Keratinocyte (primary cell): ENCODE measurements around the gene LCN10. TPM values are rescaled to one million over a fixed set of nuclear protein-coding genes. Genes with fewer than 3 reads are reported as not detected.

Source experiments
- DNase-seq: peaks from one replicate; pipeline ENCODE4 v3.0.0-alpha.2; 2011; ENCODE audit warnings: low read depth, missing footprints, low spot score
- FAIRE-seq: peaks from 2 replicates; lab custom pipeline; 2011; peaks lifted over from hg19 to GRCh38; lab: Jason Lieb, UNC
- H2AFZ ChIP-seq: 2 replicates; pipeline ENCODE4 v1.6.0; 2012; ENCODE audit warnings: low read length, control low read depth, inconsistent platforms; ENCODE audit not compliant: control insufficient read depth
- H3K27ac ChIP-seq: 2 replicates; pipeline ENCODE4 v1.5.1; 2011; ENCODE audit warnings: low read length; ENCODE audit not compliant: control insufficient read depth, insufficient read depth
- H3K27me3 ChIP-seq: 3 replicates; pipeline ENCODE4 v1.6.0; 2011; ENCODE audit warnings: low read length; ENCODE audit not compliant: control insufficient read depth, insufficient read depth; ENCODE audit errors: extremely low read depth
- H3K36me3 ChIP-seq, 2 experiments: 2 replicates in 1 of 2; 3 replicates in 1 of 2; pipeline ENCODE4 v1.5.1; 2011; ENCODE audit warnings: low read length in 2 of 2, mild to moderate bottlenecking in 1 of 2; ENCODE audit not compliant: control insufficient read depth in 2 of 2, insufficient read depth in 2 of 2; ENCODE audit errors: extremely low read depth in 1 of 2
- H3K4me1 ChIP-seq: 3 replicates; pipeline ENCODE4 v1.5.1; 2011; ENCODE audit warnings: low read length; ENCODE audit not compliant: control insufficient read depth, insufficient read depth; ENCODE audit errors: extremely low read depth
- H3K4me2 ChIP-seq: 3 replicates; pipeline ENCODE4 v1.6.0; 2011; ENCODE audit warnings: low read depth, low read length; ENCODE audit not compliant: control insufficient read depth, insufficient read depth; ENCODE audit errors: extremely low read depth
- H3K4me3 ChIP-seq, 3 experiments: fragments of 200-600 bp in 1 of 3; sonication (generic) in 1 of 3; 2 replicates in 2 of 3; 3 replicates in 1 of 3; pipeline ENCODE4 v1.5.1; 2011 to 2016; ENCODE audit warnings: low read length in 3 of 3, mild to moderate bottlenecking in 3 of 3, control low read depth in 2 of 3, inconsistent platforms in 1 of 3, low read depth in 1 of 3, mixed read lengths in 1 of 3, mixed run types in 1 of 3, moderate library complexity in 1 of 3; ENCODE audit not compliant: control insufficient read depth in 2 of 3, insufficient read depth in 2 of 3; ENCODE audit errors: extremely low read depth in 1 of 3
- H3K79me2 ChIP-seq: 2 replicates; pipeline ENCODE4 v1.6.0; 2012; ENCODE audit warnings: low read length; ENCODE audit not compliant: control insufficient read depth, insufficient read depth
- H3K9ac ChIP-seq: 3 replicates; pipeline ENCODE4 v1.6.0; 2011; ENCODE audit warnings: low read length; ENCODE audit not compliant: control insufficient read depth, insufficient read depth; ENCODE audit errors: extremely low read depth
- H3K9me1 ChIP-seq: 3 replicates; pipeline ENCODE4 v1.6.0; 2011; ENCODE audit warnings: low read length; ENCODE audit not compliant: control insufficient read depth, insufficient read depth; ENCODE audit errors: extremely low read depth
- H3K9me3 ChIP-seq: 2 replicates; pipeline ENCODE4 v1.5.1; 2012; ENCODE audit warnings: low read depth, low read length; ENCODE audit not compliant: control insufficient read depth
- H4K20me1 ChIP-seq: 3 replicates; pipeline ENCODE4 v1.6.0; 2011; ENCODE audit warnings: low read length; ENCODE audit not compliant: control insufficient read depth, insufficient read depth; ENCODE audit errors: extremely low read depth
- CTCF ChIP-seq, 3 experiments: IDR thresholded peaks in 1 of 3; conservative IDR thresholded peaks in 1 of 3; optimal IDR thresholded peaks in 1 of 3; 2 replicates in 2 of 3; 3 replicates in 1 of 3; pipeline versions ENCODE3 to v1.5.1; 2011; ENCODE audit warnings: low read length in 3 of 3, mild to moderate bottlenecking in 3 of 3, moderate library complexity in 2 of 3, control low read depth in 1 of 3, inconsistent platforms in 1 of 3; ENCODE audit not compliant: insufficient read depth in 2 of 3; ENCODE audit errors: extremely low read depth in 1 of 3
- EZH2 ChIP-seq: IDR thresholded peaks from one replicate; pipeline ENCODE4 v1.6.1; 2012; ENCODE audit warnings: inconsistent platforms, mild to moderate bottlenecking, low read length, moderate library complexity
- dilution Hi-C: fragments of 300-500 bp; cut with MboI; formaldehyde crosslinking; loops from one replicate; pipeline ENCODE4 v1.7.0; 2020; ENCODE audit warnings: low sequenced_read_pairs; ENCODE audit not compliant: extremely low pct_ligation_motif_present
- polyA plus RNA-seq, 5 experiments: library from polyadenylated mRNA; depleted of rRNA in 3 of 5; stranded (reverse) in 3 of 5; stranded (forward) in 1 of 5; unstranded in 1 of 5; fragments of >200 nt; gene quantifications; 1 replicate in 1 of 5; 2 replicates in 3 of 5; 3 replicates in 1 of 5; pipeline versions ENCODE4 v1.2.1 to v1.2.3, GENCODE V29; 2011 to 2012; ENCODE audit warnings: missing spikeins in 2 of 5, low read depth in 1 of 5, low replicate concordance in 1 of 5

LCN10 gene
- polyA plus RNA-seq, 1 donor (not counting 4 experiments of a cell fraction or from before 2014, with no cell fraction given): not detected

GRCh38 chr9:136753371-136754058 is 10.8 kb upstream of the LCN10 start:
- peaks cover 7% of the 10 kb centered on the region for H3K9me3 ChIP-seq
- TF ChIP-seq EZH2: no peak
- TF ChIP-seq CTCF (optimal IDR thresholded peaks at IDR 0.05 in 1 of 3, IDR thresholded peaks at IDR 0.05 in 1 of 3, conservative IDR thresholded peaks at IDR 0.05 in 1 of 3; ENCODE audit: extremely low read depth in 1 of 3, insufficient read depth in 2 of 3, low read length in 3 of 3): no peak
- FAIRE-seq: no peak

GRCh38 chr9:136751814-136752213 is 9.1 kb upstream of the LCN10 start:
- dilution Hi-C loops: no loop called here
- H3K9me1 ChIP-seq: no peaks in the 10 kb centered on the region
- H3K36me3 ChIP-seq: no peaks in the 10 kb centered on the region
- no peak overlapping the region for H3K9ac ChIP-seq
- TF ChIP-seq CTCF (optimal IDR thresholded peaks at IDR 0.05 in 1 of 3, IDR thresholded peaks at IDR 0.05 in 1 of 3, conservative IDR thresholded peaks at IDR 0.05 in 1 of 3; ENCODE audit: extremely low read depth in 1 of 3, insufficient read depth in 2 of 3, low read length in 3 of 3) (no peak), EZH2 (no peak)
- no peaks in the 10 kb centered on the region for H3K4me1 ChIP-seq
- no peaks in the 10 kb centered on the region for H4K20me1 ChIP-seq
- H2AFZ ChIP-seq: no peak overlapping the region
- no peak overlapping the region for H3K4me3 ChIP-seq
- no peak overlapping the region for H3K27ac ChIP-seq
- no peak for DNase-seq
- H3K79me2 ChIP-seq: no peaks in the 10 kb centered on the region
- H3K4me2 ChIP-seq: no peak overlapping the region
- no peak for FAIRE-seq
- H3K27me3 ChIP-seq: peaks cover 5% of the 10 kb centered on the region
- peaks cover 7% of the 10 kb centered on the region for H3K9me3 ChIP-seq

More at GRCh38 chr9:136753371-136754058, 10.8 kb upstream of the LCN10 start:
- Histone ChIP-seq H3K4me2 (no peak overlapping the region), H3K27me3 (peaks cover 6% of the 10 kb centered on the region), H4K20me1 (no peaks in the 10 kb centered on the region), H3K27ac (no peak overlapping the region), H3K79me2 (no peaks in the 10 kb centered on the region), H3K4me1 (no peaks in the 10 kb centered on the region), H3K9ac (no peak overlapping the region), H3K4me3 (no peak overlapping the region), H3K9me1 (no peaks in the 10 kb centered on the region), H2AFZ (no peak overlapping the region), H3K36me3 (no peaks in the 10 kb centered on the region)
- no peak for DNase-seq
- dilution Hi-C loops: no loop called here
